K562 (cell line): Measurements from ENCODE around the gene RBM7. TPM values are rescaled to one million over a fixed set of nuclear protein-coding genes. Genes with fewer than 3 reads are reported as not detected.
A peak's percentile ranks its signal among the peaks of the same experiment; 100 is the strongest.

Experiments
- BCLAF1 ChIP-seq, 2 experiments: fragments of 450-650 bp in 1 of 2; IDR thresholded peaks; 2 replicates each; pipeline ENCODE4 v1.6.1; 2011 to 2017; ENCODE audit warnings: low read depth in 2 of 2, antibody characterized with exemption in 1 of 2, borderline replicate concordance in 1 of 2, low read length in 1 of 2, mild to moderate bottlenecking in 1 of 2, mixed read lengths in 1 of 2; ENCODE audit not compliant: control insufficient read depth in 1 of 2
- CBFA2T3 ChIP-seq: fragments of 450-650 bp; IDR thresholded peaks from 2 replicates; pipeline ENCODE4 v1.6.1; 2017
- CEBPG ChIP-seq, 3 experiments: fragments of 200-800 bp in 1 of 3; sonication (Bioruptor generic) in 1 of 3; sonication (generic) in 1 of 3; formaldehyde crosslinking in 1 of 3; IDR thresholded peaks in 2 of 3; conservative IDR thresholded peaks in 1 of 3; 2 replicates each; pipeline versions ENCODE4 v1.6.1 to v1.8.0; 2016 to 2022; ENCODE audit warnings: missing compliant biosample characterization in 2 of 3, missing genetic modification characterization in 2 of 3, mild to moderate bottlenecking in 1 of 3, missing genetic modification reagents in 1 of 3
- FOXJ2 ChIP-seq: fragments of 200-800 bp; sonication (Bioruptor generic); IDR thresholded peaks from 2 replicates; pipeline ENCODE4 v1.6.1; 2016; ENCODE audit warnings: missing genetic modification characterization, missing compliant biosample characterization
- GATAD2A ChIP-seq: fragments of 450-650 bp; IDR thresholded peaks from 2 replicates; pipeline ENCODE4 v1.6.1; 2017
- HNRNPH1 ChIP-seq: fragments of 200-400 bp; formaldehyde crosslinking; optimal IDR thresholded peaks from 2 replicates; pipeline ENCODE3; 2017; ENCODE audit warnings: low read depth, mild to moderate bottlenecking, low read length, moderate library complexity
- KAT7 ChIP-seq: sonication (generic); formaldehyde crosslinking; IDR thresholded peaks from 2 replicates; pipeline ENCODE4 v1.8.0; 2022; ENCODE audit warnings: missing genetic modification reagents, mild to moderate bottlenecking, borderline replicate concordance
- RAD51 ChIP-seq: fragments of 450-650 bp; IDR thresholded peaks from 2 replicates; pipeline ENCODE4 v1.7.1; 2016; ENCODE audit warnings: low read depth, mild to moderate bottlenecking, borderline replicate concordance
- RB1 ChIP-seq: fragments of 450-650 bp; IDR thresholded peaks from 2 replicates; pipeline ENCODE4 v1.6.1; 2017; ENCODE audit warnings: low read depth, mild to moderate bottlenecking
- RUNX1 ChIP-seq: sonication (generic); IDR thresholded peaks from 2 replicates; pipeline ENCODE4 v1.6.1; 2016; ENCODE audit warnings: antibody characterized with exemption, low read depth
- ZNF3 ChIP-seq: fragments of 250-450 bp; sonication (Bioruptor Pico); IDR thresholded peaks from 2 replicates; pipeline ENCODE4 v1.5.0; 2021; ENCODE audit warnings: mild to moderate bottlenecking, moderate library complexity
- ZSCAN29 ChIP-seq: fragments of 450-650 bp; IDR thresholded peaks from 2 replicates; pipeline ENCODE4 v1.6.1; 2017
- ZSCAN32 ChIP-seq: fragments of 450-650 bp; formaldehyde crosslinking; IDR thresholded peaks from 2 replicates; pipeline ENCODE4 v1.4.0; 2020; ENCODE audit warnings: mild to moderate bottlenecking, moderate library complexity
- polyA plus RNA-seq, 8 experiments: library from polyadenylated mRNA; depleted of rRNA in 4 of 8; stranded (reverse) in 5 of 8; unstranded in 3 of 8; fragments of >200 nt; fragmentation: Nextera tagmentation in 2 of 8; fragmentation: Illumina TruSeq in 1 of 8; extraction: Ambion mirVana in 2 of 8; extraction: Trizol in 1 of 8; gene quantifications; 2 replicates each; pipeline versions ENCODE4 v1.2.1 to v1.2.3, GENCODE V29; 2011 to 2014; ENCODE audit warnings: inconsistent platforms in 1 of 8, missing spikeins in 1 of 8
- total RNA-seq, 7 experiments: library from RNA; depleted of rRNA in 6 of 7; stranded (reverse); fragments of >200 nt in 6 of 7; fragmentation: Illumina TruSeq in 2 of 7; extraction: Trizol in 2 of 7; gene quantifications; 2 replicates each; pipeline versions ENCODE4 v1.2.1 to v1.2.3, GENCODE V29; 2011 to 2021; ENCODE audit warnings: low replicate concordance in 1 of 7
- TF ChIP-seq, protein P1 (sequence below): sonication (generic); formaldehyde crosslinking; IDR thresholded peaks from 2 replicates; pipeline ENCODE4 v1.4.0; 2020; ENCODE audit warnings: mild to moderate bottlenecking, missing genetic modification reagents
- TF ChIP-seq, protein P2 (sequence below): sonication (generic); formaldehyde crosslinking; IDR thresholded peaks from 2 replicates; pipeline ENCODE4 v1.8.0; 2022; ENCODE audit warnings: mild to moderate bottlenecking, low read depth, missing genetic modification reagents
- TF ChIP-seq, protein P3 (sequence below): fragments of 450-650 bp; IDR thresholded peaks from 2 replicates; pipeline ENCODE4 v1.6.1; 2017; ENCODE audit warnings: antibody characterized with exemption

Gene RBM7
- total and polyA plus RNA-seq, 9 of the 15 experiments (the other 6 are each of a cell fraction or from before 2014, with no cell fraction given): 26.0 to 76.8 (median 49.6) TPM

DNA sequence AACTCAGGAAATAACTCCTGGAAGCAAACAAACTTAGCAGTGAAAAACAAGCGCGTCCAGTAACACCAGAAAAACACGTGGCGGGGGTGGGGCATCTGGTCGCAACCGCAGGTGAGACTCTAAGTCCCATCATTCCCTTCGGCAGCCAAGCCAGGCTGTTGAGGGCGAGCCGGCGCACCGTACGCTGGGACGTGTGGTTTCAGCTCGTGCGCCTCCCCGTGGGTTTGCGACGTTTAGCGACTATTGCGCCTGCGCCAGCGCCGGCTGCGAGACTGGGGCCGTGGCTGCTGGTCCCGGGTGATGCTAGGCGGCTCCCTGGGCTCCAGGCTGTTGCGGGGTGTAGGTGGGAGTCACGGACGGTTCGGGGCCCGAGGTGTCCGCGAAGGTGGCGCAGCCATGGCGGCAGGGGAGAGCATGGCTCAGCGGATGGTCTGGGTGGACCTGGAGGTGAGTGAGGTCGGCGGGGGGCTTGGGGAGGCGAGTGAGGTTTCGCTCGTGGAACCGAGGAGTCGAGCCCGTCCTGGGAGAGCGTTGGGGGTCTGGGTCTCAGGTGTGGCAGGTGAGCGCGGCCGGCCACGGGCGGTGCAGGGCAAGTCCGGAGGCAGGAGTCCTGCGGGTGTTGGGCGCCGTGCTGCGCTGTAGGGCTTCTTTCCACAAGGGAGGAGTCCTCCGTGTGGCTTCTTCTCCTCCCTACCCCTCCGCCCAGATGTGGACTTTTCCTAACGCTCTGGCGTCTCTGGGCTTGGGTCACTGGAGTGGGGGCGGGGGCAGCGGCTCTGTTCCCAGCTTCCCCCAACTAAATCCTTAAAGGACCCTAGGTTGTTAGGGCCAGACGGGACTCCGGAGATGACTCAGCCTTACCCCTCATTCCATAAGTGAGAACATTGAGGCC lies 39.0 kb downstream of the RBM7 start, which contains the start of gene REXO2 (continued):
- TF ChIP-seq, protein P1, sequence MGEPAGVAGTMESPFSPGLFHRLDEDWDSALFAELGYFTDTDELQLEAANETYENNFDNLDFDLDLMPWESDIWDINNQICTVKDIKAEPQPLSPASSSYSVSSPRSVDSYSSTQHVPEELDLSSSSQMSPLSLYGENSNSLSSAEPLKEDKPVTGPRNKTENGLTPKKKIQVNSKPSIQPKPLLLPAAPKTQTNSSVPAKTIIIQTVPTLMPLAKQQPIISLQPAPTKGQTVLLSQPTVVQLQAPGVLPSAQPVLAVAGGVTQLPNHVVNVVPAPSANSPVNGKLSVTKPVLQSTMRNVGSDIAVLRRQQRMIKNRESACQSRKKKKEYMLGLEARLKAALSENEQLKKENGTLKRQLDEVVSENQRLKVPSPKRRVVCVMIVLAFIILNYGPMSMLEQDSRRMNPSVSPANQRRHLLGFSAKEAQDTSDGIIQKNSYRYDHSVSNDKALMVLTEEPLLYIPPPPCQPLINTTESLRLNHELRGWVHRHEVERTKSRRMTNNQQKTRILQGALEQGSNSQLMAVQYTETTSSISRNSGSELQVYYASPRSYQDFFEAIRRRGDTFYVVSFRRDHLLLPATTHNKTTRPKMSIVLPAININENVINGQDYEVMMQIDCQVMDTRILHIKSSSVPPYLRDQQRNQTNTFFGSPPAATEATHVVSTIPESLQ (CRISPR knock-in tag): 0 out of 2 replicates have a peak, but pooled peaks have one; percentile 31
- TF ChIP-seq FOXJ2 (tag) (0 out of 2 replicates have a peak, but pooled peaks have one; percentile 64), GATAD2A (peak; percentile 83), ZSCAN29 (no peak), RB1 (0 out of 2 replicates have a peak, but pooled peaks have one; percentile 9), RAD51 (peak; percentile 69; the same call in 1 of the 2 replicates), CBFA2T3 (0 out of 2 replicates have a peak, but pooled peaks have one; percentile 9), HNRNPH1 (no peak), KAT7 (CRISPR knock-in tag) (0 out of 2 replicates have a peak, but pooled peaks have one; percentile 73), BCLAF1 (IDR thresholded peaks at IDR 0.05; ENCODE audit: borderline replicate concordance in 1 of 2, control insufficient read depth in 1 of 2, low read depth in 2 of 2, low read length in 1 of 2) (0 out of 4 replicates have a peak, but pooled peaks of 1 of the 2 experiments have one; percentile 27), ZSCAN32 (CRISPR knock-in tag) (no peak), ZNF3 (CRISPR knock-in tag) (no peak), CEBPG (CRISPR knock-in tag; IDR thresholded peaks at IDR 0.05) (peak; percentile 38; the same call in 1 of the 2 replicates), CEBPG (tag; conservative IDR thresholded peaks at IDR 0.05 in 1 of 2, IDR thresholded peaks at IDR 0.05 in 1 of 2) (no peak), RUNX1 (peak; percentile 59; the same call in 1 of the 2 replicates)
- TF ChIP-seq, protein P2, sequence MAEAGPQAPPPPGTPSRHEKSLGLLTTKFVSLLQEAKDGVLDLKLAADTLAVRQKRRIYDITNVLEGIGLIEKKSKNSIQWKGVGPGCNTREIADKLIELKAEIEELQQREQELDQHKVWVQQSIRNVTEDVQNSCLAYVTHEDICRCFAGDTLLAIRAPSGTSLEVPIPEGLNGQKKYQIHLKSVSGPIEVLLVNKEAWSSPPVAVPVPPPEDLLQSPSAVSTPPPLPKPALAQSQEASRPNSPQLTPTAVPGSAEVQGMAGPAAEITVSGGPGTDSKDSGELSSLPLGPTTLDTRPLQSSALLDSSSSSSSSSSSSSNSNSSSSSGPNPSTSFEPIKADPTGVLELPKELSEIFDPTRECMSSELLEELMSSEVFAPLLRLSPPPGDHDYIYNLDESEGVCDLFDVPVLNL (CRISPR knock-in tag): no peak; the same call in 1 of the 2 replicates
- TF ChIP-seq, protein P3, sequence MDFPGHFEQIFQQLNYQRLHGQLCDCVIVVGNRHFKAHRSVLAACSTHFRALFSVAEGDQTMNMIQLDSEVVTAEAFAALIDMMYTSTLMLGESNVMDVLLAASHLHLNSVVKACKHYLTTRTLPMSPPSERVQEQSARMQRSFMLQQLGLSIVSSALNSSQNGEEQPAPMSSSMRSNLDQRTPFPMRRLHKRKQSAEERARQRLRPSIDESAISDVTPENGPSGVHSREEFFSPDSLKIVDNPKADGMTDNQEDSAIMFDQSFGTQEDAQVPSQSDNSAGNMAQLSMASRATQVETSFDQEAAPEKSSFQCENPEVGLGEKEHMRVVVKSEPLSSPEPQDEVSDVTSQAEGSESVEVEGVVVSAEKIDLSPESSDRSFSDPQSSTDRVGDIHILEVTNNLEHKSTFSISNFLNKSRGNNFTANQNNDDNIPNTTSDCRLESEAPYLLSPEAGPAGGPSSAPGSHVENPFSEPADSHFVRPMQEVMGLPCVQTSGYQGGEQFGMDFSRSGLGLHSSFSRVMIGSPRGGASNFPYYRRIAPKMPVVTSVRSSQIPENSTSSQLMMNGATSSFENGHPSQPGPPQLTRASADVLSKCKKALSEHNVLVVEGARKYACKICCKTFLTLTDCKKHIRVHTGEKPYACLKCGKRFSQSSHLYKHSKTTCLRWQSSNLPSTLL: no peak
